Amniotic stem cell (primary cell): Measurements from ENCODE around the gene SDR39U1.

Experiments used
- DNase-seq: peaks from one replicate; lab custom pipeline; 2025; lab: John Stamatoyannopoulos, UW

SDR39U1 gene

GRCh38 chr14:24411443-24412389 is 30.9 kb downstream of the SDR39U1 start:
- no peak for DNase-seq

- DNase-seq: no peak
These were observed 32.6 kb downstream of the SDR39U1 start for GRCh38 chr14:24409956-24410355.

- DNase-seq: no peak
These were observed 33.4 kb downstream of the SDR39U1 start for GRCh38 chr14:24409192-24409591.

DNA sequence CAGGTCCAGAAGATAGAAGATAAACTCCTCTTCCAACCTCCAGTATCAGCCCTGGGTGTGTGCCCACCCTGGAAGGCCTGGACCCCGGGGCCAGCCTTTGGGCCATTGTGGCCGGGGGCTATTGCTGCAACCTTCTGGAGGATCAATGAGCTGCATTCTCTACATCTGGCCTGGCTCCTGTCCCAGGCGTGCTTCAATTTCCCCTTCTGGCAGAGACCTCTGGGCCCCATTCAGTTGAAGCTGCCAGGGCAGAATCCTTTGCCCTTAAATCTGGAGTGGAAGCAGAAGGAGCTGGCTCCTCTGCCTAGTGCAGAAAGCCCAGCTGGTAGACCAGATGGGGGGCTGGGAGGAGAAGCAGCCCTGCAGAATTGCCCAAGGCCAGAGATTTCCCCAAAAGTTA is 33.8 kb downstream of the SDR39U1 start:
- no peak for DNase-seq

- no peak for DNase-seq
These were observed 34.8 kb downstream of the SDR39U1 start for GRCh38 chr14:24407608-24408325.

DNA sequence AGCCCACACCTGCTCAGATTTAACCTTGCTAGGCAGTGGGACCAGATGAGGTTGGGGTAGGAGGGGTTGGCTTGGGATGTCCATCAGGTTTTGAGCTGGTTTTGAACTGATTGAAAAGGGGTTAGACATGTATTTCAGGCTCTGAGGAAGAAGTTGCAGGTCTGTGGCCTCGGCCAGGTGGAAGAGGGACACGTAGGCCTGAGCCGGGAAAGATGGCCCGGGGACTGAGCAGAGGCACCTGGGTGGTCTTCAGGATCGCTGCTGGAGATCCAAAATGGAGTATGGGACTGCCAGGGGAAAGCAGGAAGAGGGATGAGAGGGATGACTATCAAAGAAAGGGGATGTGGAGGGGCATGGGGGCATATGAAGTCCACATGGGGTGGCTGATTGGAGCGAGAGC is 36.2 kb downstream of the SDR39U1 start:
- DNase-seq: no peak

GRCh38 chr14:24404814-24405213 is 37.8 kb downstream of the SDR39U1 start:
- no peak for DNase-seq

- DNase-seq: no peak
These were observed 39.1 kb downstream of the SDR39U1 start for GRCh38 chr14:24403294-24403998.

- DNase-seq: no peak
These were observed 40.5 kb downstream of the SDR39U1 start for GRCh38 chr14:24401810-24402702.

GRCh38 chr14:24399999-24400718 is 42.4 kb downstream of the SDR39U1 start:
- DNase-seq: no peak

GRCh38 chr14:24399447-24399822 is 43.1 kb downstream of the SDR39U1 start:
- no peak for DNase-seq

- DNase-seq: no peak
These were observed 43.7 kb downstream of the SDR39U1 start, which contains the start of gene NYNRIN for GRCh38 chr14:24398653-24399446. Gene NYNRIN, plus strand, starts transcription at chr14:24399003. Its CDS starts 244 bp downstream, at chr14:24399247.

- no peak for DNase-seq
These were observed 44.3 kb downstream of the SDR39U1 start for GRCh38 chr14:24398293-24398652.

DNA sequence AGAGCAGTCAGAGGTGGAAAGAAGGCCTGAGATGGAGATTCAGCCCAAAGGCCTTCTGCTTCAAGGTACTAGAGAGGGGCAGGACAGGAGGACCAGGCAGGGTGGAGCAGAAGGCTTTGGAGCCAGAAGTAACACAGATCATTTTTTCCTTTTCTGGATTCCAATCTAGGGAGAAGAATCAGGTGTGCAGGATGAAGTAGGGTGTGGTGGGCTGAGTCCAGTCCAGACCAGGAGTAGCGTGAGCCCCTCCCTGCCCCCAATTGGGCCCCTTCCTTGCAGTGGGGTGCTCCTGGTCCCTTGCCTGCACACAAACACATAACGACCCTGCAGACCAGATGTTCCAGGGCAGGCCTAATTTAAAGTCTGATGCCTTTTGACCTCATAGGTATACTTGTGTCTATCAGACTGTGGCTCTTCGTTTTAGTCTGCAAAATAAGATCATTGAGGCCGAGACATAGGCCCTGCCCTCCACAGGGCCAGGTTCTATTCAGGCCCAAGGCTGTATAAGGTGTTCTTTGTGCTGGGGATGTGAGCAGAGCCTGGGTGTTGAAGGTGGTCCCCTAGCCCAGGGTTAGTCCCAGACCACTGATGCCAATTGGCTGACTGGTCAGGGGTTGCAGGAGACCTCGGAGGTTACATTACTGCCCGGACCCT is 44.8 kb downstream of the SDR39U1 start:
- DNase-seq: no peak

DNA sequence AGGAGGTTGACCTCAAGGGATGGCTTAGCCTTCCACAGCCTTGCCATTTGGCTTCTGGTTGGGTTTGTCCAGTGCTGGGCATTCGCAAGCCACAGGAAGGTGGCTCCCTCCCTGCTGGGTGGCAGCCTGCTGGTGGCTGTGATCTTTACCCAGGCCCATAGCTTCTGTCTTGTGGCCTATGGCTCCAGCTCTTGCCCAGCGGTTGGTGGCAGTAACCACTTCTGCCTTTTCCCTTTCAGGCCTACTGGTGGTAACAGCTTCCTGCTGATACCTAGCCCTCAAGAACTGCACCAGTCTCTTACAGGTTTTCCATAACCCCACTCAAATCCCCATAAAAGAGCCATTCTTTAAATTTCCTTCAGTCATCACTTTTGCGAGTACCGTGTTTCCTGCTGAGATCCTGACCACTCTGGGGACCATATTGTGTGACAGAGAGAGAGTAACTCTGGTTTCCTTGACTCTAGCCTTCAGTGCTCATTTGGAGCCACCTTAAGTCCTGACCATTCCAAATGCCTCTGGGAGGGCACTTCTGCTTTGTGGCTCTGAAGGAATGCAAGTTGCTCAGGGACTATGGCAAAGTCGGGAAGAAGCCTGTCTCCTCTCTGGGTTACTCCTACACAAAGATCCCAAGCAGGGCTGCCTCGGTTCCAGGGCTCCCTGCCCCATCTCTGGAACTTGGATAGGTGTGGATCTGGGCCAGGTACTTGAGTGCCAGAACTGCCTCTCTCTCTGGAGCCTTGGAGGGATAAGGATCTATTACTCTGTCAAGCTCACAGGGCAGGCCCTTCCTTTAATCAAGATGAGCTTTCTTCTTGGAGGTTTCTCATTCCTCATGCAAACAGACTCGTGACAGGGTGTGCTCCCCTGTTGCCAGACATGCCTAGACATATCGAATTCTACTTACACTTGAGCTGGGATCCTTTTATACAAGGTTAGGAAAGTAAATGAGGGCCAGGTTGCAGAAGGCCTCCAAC is 46.7 kb downstream of the SDR39U1 start:
- no peak for DNase-seq

- no peak for DNase-seq
These were observed 48.3 kb downstream of the SDR39U1 start for GRCh38 chr14:24394275-24394674.

DNA sequence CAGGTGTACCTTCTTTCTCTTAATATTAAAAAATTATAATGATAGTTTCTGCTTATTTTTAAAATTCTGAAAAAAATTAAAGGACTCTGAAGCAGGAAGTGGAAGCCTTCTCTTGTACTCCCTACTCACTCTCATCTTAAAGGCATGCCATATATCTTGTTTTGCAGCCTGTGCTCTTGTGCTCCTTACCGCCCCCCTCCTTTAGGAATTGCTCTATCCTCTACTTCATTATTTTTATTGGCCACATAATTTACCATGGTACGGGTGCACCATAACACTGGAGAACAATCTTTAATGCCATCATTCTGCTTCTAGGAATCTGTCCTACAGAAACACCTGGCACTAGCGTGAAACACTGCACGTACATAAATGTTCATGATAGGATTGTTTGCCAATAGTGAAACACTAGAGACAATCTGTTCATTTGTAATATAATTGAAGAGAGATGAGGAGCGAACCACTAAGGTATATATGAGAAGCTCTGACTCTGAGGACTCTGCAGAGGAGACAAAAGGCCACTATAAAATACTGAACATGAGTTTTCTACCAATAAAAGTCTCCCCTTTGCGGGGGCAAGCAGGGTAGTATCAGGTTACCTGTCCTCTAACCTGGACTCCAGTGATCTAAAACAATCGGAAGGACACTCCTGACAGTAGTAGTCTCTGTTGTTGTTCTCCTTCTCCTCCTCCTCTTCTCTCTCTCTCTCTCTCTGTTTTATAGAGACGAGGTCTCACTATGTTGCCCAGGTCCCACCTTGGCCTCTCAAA is 50.1 kb downstream of the SDR39U1 start:
- DNase-seq: no peak
